Activated CD8-positive, alpha-beta memory T cell treated with anti-CD3 and anti-CD28 coated beads, Interleukin-2, amount 10 ng/mL, durations not matched to agents 7 days and 5 days (primary cell): ENCODE data around the gene AQP7. TPM values are rescaled to one million over a fixed set of nuclear protein-coding genes. Genes with fewer than 3 reads are reported as not detected.

Experiments
- ATAC-seq: fragments of 150-1000 bp; cut with Tn5 transposase; one replicate; pipeline ENCODE4 v1.10.0; 2021; ENCODE audit warnings: moderate library complexity
- CTCF ChIA-PET: fragments of 350-600 bp; sonication (Branson Sonifier 250); formaldehyde crosslinking; loops from one replicate; lab custom pipeline; 2021; ENCODE audit warnings: antibody characterized with exemption; lab: Charles Lee
- DNase-seq: peaks from one replicate; pipeline ENCODE4 v3.0.0-alpha.2; 2020
- H3K27ac Mint-ChIP-seq: one replicate; pipeline ENCODE4 v1.8.0; 2021; ENCODE audit warnings: mild to moderate bottlenecking, mixed read lengths
- H3K27me3 Mint-ChIP-seq: one replicate; pipeline ENCODE4 v1.8.0; 2021; ENCODE audit warnings: mixed read lengths
- H3K36me3 Mint-ChIP-seq: one replicate; pipeline ENCODE4 v1.8.0; 2021; ENCODE audit warnings: mild to moderate bottlenecking, mixed read lengths
- H3K4me1 Mint-ChIP-seq: one replicate; pipeline ENCODE4 v1.8.0; 2021; ENCODE audit warnings: mixed read lengths
- H3K4me3 Mint-ChIP-seq: one replicate; pipeline ENCODE4 v1.8.0; 2021; ENCODE audit warnings: mild to moderate bottlenecking, moderate library complexity, mixed read lengths
- H3K9me3 Mint-ChIP-seq: one replicate; pipeline ENCODE4 v1.8.0; 2022; ENCODE audit warnings: low read depth, mixed read lengths
- total RNA-seq, 2 experiments: library from RNA; stranded (reverse); gene quantifications; one replicate each; pipeline ENCODE4 v1.2.3, GENCODE V29; 2021

AQP7 gene
- total RNA-seq, 2 experiments from 2014 or later, result not detected

DNA sequence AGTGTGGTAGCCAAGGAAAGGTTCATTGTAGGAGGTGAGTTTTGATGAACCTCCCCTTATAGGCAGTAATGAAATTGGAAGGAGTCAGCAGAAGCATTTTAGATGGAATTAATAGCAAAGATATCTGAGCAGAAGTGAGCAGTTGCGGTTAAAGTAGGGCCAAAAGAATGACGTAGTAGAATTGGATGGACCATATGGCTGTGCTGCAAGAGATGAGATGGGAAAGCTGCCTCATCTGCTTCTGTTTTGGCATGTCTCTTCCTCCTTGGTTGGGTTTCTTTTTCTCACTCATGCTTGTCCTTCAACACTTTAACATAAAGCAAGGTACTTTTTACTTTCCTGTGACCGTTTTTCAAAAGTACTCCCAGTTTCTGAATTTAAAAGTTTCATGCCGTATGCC is 55.8 kb downstream of the AQP7 start:
- no peaks in the 10 kb centered on the region for H3K9me3 Mint-ChIP-seq
- H3K4me1 Mint-ChIP-seq, result peaks cover 2% of the 10 kb centered on the region
- CTCF ChIA-PET, result no interaction called here
- no peak overlapping the region for H3K27ac Mint-ChIP-seq
- ATAC-seq (no peak), DNase-seq (no peak)
- no peak overlapping the region for H3K4me3 Mint-ChIP-seq
- H3K36me3 Mint-ChIP-seq, result peaks cover 60% of the 10 kb centered on the region
- no peaks in the 10 kb centered on the region for H3K27me3 Mint-ChIP-seq

- Mint-ChIP-seq H3K27me3 (no peaks in the 10 kb centered on the region), H3K27ac (no peak overlapping the region), H3K36me3 (peaks cover 73% of the 10 kb centered on the region), H3K9me3 (peaks cover 16% of the 10 kb centered on the region), H3K4me3 (no peak overlapping the region), H3K4me1 (peaks cover 17% of the 10 kb centered on the region)
- no peak for DNase-seq
- CTCF ChIA-PET, result no interaction called here
- no peak for ATAC-seq
Observed at GRCh38 chr9:33344145-33344544, 58.2 kb downstream of the AQP7 start.

GRCh38 chr9:33341182-33341581 is 61.2 kb downstream of the AQP7 start:
- CTCF ChIA-PET, result no interaction called here
- ATAC-seq (no peak), DNase-seq (no peak)
- Mint-ChIP-seq H3K4me3 (no peak overlapping the region), H3K27ac (no peak overlapping the region), H3K36me3 (peaks cover 69% of the 10 kb centered on the region), H3K4me1 (peaks cover 19% of the 10 kb centered on the region), H3K27me3 (no peaks in the 10 kb centered on the region), H3K9me3 (peaks cover 18% of the 10 kb centered on the region)

DNA sequence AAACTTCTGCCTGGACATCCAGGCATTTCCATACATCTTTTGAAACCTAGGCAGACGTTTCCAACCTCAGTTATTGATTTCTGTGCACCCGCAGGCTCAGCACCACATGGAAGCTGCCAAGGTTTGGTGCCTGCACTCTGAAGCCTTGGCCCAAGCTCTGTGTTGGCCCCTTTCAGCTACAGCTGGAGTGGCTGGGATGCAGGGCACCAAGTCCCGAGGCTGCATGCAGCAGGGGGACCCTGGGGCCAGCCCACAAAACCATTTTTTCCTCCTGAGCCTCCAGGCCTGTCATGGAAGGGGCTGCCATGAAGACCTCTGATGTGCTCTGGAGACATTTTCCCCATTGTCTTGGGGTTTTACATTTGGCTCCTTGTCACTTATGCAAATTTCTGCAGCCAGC is 62.2 kb downstream of the AQP7 start:
- H3K27ac Mint-ChIP-seq, result no peak overlapping the region
- peaks cover 18% of the 10 kb centered on the region for H3K9me3 Mint-ChIP-seq
- peaks cover 67% of the 10 kb centered on the region for H3K36me3 Mint-ChIP-seq
- no peak for DNase-seq
- CTCF ChIA-PET, result no interaction called here
- H3K27me3 Mint-ChIP-seq, result no peaks in the 10 kb centered on the region
- no peak overlapping the region for H3K4me3 Mint-ChIP-seq
- ATAC-seq, result no peak
- H3K4me1 Mint-ChIP-seq, result peaks cover 19% of the 10 kb centered on the region

Other genes starting within 250 kb of the AQP7 start
- gene B4GALT1, start 235.2 kb downstream of the AQP7 start, total RNA-seq, result 10 to 100 TPM; 33.8 to 35.2 TPM
- not detected for gene SPINK4, start 162.4 kb downstream of the AQP7 start, total RNA-seq
- gene BAG1, start 137.9 kb downstream of the AQP7 start, total RNA-seq, result 10 to 100 TPM; 74.9 to 81.0 TPM
- gene CHMP5, start 137.5 kb downstream of the AQP7 start, total RNA-seq, result 100 to 1,000 TPM; 114 to 130 TPM
- 10 to 100 TPM; 46.3 to 48.1 TPM for gene NFX1, start 112.1 kb downstream of the AQP7 start, total RNA-seq
- gene AQP3, start 45.0 kb upstream of the AQP7 start, total RNA-seq, result 10 to 100 TPM in 1 of 2 experiments, 1 to 10 TPM in 1; 2.8 to 10.4 TPM
- gene NOL6, start 71.4 kb upstream of the AQP7 start, total RNA-seq, result 10 to 100 TPM; 34.3 to 43.1 TPM
- gene ANKRD18B, start 121.7 kb upstream of the AQP7 start, total RNA-seq, result under 1 TPM; 0.33 to 0.79 TPM